ENCODE measurements around the gene CCDC85B.

CCDC85B gene

DNA sequence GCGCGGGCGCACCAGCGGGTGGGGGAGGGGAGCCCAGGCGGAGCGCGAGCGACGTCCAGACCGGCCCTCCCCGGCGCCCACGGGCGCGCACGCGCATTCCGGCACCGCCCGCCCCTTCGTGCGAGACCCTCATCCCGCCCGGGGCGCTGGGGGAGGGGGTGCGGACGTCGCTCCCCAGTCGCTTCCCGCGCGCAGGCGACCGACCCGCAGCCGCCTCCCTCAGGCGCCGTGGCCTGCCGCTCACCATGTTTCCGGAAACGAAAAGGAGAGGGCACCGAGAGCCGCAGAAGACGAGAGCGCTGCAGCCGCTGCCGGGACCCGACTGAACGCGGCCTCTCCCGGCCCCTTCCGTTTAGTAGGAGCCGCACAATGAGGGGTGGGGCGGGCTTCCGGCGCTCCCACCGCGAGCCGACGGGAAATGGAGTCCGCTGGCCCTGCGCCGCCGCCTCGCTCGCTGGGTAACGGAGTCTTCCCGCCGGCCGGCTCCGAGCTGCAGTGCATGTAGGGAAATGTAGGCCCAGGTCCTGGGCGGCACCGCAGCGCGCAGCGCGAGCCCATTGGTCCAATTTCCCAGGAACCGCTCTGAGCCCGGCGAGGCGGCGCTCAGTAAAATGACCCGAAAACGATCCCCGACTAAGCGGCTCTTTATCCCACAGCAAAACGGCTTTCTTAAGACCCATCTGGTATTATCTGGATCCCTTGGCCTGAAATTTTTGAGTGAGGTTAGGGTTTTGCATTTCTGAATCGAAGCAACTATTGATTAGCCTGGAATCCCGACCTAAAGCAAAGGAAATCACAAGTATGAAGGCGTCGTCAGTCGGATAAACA is 32.4 kb upstream of the CCDC85B start, which contains the start of gene CFL1:
Gene CFL1 (minus strand): TSS at position 328 of the 828 bp plus-strand sequence. CDS start 81 bp downstream, at position 247.
- peak; percentile 92 for DNase-seq (ENCODE audit: low read depth, low spot score)

DNA sequence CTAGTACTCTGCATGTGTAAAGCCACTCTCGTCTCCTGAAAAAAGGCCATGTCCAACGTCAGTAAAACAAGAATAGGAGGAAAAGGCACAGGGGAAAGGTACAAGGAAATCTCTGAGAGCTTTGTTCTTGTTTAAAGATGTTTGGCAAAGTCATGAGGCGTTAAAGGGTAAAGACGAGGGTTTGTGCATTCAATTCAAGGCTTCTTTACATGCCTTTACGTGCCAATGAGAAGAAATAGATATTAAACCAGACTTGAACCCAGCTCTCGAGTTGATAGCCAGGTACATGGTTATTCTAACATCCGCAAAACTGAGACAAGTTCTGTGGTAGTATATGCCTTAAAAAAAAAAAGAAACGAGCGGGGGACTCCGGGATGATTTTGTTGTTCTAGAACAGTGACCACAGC is 31.8 kb upstream of the CCDC85B start:
- DNase-seq (ENCODE audit: low read depth, low spot score), result no peak

- DNase-seq (ENCODE audit: low read depth, low spot score), result peak; percentile 93
Measured at GRCh38 chr11:65859095-65859811, 31.2 kb upstream of the CCDC85B start.

DNA sequence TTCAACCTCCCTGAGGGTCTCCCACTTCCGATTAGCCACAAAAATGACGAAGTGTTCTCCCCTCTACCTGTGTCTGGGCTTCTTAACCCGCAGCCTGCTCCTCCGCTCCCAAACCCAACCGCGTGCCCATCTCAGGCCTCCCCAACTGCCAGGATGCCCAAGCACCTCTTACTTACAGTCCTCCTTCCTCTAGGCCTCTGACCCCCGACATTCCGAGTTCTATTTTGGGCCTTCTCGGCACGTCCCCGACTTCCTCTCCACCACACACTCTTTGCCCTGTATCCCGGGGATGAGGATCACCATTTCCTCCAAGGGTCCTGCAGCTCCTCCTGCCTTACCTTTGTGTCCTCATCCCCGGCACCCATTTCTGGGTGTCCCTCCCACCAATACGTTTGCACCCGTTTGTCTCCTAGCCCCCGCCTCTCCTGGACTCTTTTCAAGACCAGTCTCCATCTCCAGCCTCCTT is 30.6 kb upstream of the CCDC85B start:
- no peak for DNase-seq (ENCODE audit: low read depth, low spot score)

DNA sequence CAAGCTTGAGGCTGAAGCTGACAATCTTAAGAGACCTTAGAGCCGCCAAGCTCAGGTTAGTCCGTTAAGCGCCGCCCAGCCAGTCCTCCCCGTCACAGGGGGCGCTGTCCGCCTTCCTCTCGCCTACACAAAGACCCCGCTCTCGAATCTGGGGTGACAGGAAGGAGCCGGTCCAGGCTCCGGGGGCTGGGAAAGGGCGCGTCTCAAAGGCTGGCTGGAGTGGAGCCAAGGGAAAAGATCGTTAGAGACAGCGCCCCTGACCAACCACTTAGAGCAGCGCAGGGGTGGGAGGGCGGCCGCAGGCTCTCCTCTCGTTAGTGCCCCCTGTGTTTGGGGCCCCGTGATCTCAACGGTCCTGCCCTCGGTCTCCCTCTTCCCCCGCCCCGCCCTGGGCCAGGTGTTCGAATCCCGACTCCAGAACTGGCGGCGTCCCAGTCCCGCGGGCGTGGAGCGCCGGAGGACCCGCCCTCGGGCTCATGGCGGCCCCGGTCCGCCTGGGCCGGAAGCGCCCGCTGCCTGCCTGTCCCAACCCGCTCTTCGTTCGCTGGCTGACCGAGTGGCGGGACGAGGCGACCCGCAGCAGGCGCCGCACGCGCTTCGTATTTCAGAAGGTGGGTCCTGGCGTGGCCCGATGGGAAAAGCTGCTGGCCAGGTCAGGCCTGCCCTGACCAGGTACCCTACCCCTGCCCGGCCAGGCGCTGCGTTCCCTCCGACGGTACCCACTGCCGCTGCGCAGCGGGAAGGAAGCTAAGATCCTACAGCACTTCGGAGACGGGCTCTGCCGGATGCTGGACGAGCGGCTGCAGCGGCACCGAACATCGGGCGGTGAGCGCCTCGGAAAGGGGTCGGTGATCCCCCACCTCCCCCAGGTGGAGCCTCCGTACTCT is 30.0 kb upstream of the CCDC85B start, which contains the start of gene MUS81:
Gene MUS81 (plus strand): TSS at position 156 of the 887 bp plus-strand sequence. CDS start 321 bp downstream, at position 477.
- DNase-seq (ENCODE audit: low read depth, low spot score), result peak; percentile 89

GRCh38 chr11:65861165-65861505 is 29.3 kb upstream of the CCDC85B start:
- no peak for DNase-seq (ENCODE audit: low read depth, low spot score)

- no peak for DNase-seq (ENCODE audit: low read depth, low spot score)
Measured at GRCh38 chr11:65861533-65862183, 28.8 kb upstream of the CCDC85B start.

DNA sequence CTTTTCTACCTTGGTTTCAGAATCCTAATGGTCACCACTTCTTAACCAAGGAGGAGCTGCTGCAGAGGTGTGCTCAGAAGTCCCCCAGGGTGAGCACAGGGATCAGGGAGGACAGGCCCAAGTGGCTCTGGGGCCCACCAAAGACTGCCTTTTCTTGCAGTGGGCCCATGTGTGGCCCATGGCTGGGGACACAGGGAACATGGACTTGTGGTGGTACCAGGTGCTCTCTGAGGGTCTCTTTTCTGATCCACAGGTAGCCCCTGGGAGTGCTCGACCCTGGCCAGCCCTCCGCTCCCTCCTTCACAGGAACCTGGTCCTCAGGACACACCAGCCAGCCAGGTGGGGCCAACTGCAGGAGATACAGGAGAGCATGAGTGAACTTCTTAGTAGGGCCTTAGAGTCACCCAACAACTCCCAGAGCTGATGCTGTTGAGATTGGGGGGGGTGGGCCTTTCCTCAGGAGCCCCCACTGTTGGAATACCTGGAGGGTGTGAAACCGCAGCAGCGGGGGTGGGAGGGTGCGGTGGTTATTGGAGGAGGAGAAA is 28.2 kb upstream of the CCDC85B start:
- DNase-seq (ENCODE audit: low read depth, low spot score), result no peak

DNA sequence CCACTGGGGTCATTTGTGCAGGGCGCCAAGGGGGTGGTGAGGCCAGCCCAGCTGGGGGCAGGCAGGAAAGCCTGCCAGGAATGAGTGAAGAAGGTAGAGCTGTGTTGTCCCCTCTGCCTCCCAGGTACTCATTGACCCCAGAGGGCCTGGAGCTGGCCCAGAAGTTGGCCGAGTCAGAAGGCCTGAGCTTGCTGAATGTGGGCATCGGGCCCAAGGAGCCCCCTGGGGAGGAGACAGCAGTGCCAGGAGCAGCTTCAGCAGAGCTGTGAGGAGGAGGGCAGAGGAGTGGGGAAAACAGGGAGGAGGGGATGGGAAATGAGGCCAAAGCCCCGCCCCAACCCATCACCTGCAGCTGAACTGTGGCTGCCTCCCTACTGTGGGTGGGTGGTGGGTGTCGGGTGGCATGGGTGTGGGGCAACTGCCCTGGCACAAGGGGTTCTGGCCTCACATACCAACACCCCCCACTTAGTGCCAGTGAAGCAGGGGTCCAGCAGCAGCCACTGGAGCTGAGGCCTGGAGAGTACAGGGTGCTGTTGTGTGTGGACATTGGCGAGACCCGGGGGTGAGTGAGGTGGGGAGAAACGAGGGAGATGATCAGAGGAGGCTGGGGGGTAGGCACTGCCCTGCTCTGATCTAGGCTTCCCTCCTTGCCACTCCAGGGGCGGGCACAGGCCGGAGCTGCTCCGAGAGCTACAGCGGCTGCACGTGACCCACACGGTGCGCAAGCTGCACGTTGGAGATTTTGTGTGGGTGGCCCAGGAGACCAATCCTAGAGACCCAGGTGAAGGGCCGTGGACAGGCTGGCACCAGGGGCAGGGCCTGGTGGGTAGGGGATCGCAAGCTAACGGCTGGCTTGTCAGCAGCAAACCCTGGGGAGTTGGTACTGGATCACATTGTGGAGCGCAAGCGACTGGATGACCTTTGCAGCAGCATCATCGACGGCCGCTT is 27.3 kb upstream of the CCDC85B start:
- no peak for DNase-seq (ENCODE audit: low read depth, low spot score)

- DNase-seq (ENCODE audit: low read depth, low spot score), result no peak
Measured at GRCh38 chr11:65863889-65864705, 26.4 kb upstream of the CCDC85B start.

- no peak for DNase-seq (ENCODE audit: low read depth, low spot score)
Measured at GRCh38 chr11:65864706-65865471, 25.6 kb upstream of the CCDC85B start.

DNA sequence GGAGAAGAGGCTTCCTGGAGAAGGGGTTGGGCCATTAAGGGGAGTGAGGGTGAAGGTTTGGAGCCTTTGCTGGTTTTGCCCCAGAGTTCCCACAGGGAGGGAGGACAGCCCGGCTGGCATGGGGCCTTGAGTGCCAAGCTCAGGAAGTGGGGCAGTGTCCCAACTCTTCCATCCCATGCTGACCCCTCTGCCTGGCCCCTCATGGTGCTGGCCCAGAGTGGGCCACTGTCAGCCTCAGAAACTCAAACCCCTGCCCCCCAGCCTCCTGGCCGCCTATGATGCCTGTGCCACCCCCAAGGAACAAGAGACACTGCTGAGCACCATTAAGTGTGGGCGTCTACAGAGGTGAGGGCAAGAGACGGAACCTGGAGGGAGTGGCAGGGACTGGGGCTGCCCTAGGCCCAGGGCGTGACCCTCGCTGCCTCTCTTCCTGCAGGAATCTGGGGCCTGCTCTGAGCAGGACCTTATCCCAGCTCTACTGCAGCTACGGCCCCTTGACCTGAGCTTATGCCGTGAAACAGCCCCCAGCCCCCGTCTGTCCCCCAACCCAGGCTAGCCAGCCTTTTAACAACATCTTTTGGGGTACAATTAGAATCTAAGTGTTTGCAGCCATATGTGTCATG is 24.8 kb upstream of the CCDC85B start:
- DNase-seq (ENCODE audit: low read depth, low spot score), result no peak

GRCh38 chr11:65866509-65867283 is 23.8 kb upstream of the CCDC85B start:
- DNase-seq (ENCODE audit: low read depth, low spot score), result no peak

DNA sequence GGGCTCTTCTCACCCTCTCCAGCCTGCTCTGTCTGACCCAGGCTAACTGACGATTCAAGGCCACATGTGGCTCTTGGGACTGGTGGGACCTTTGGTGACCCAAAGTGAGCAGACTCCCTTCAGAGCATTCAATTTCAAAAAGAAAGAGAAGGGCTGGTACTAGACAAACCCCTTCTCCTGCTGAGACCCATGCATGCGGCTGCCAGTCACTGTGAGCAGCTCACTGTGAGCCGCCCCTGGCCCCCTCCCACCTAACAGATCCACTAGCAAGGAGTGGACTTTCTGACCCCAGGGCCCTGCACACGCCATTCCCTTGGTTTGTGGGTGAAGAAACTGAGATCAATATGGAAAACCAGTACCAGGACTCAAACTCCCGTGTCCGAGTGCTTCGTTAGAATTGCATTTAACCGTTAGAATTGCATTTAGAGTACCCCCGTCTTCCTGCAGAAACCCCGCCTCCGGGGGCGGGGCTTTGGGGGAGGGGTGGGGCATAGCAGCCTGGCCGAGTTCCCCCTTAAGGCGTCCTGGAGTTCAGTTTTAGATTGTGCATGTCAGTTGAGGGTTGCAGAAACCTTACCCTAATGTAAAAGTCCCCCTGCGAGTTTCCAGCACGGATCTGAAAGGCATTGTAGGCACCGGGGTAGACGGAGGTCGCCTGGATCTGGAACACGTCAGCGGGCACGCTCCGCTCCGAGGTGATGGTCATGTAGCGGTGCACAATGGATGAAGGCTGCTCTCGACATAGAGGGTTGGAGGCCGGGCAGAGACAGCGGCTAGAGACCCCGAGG is 23.0 kb upstream of the CCDC85B start:
- DNase-seq (ENCODE audit: low read depth, low spot score), result no peak

GRCh38 chr11:65868076-65868667 is 22.3 kb upstream of the CCDC85B start:
- no peak for DNase-seq (ENCODE audit: low read depth, low spot score)

DNA sequence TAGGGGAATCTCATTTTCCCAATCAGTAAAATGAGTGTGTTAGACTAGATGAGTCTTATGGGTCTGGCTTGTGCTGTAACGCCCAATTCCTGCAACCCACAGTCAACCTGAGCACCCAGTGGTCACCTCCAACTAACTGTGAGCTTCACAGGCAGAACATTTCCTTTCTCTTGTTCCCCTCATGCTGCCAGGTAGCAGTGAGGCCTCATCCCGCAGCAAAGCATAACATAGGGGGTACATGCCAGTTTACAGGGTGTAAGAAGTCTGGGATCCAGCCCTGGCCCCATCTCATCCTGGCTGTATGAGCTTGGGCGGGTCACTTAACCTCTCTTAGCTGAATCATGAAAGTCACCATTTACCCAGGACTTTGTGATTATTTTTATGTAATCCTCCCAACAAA is 21.6 kb upstream of the CCDC85B start:
- no peak for DNase-seq (ENCODE audit: low read depth, low spot score)

All from activated CD4-positive, CD25-positive, alpha-beta regulatory T cell treated with anti-CD3 and anti-CD28 coated beads, Interleukin-2, amount 50 U/mL, for 16 hours (primary cell).